ENCODE measurements around the gene DENND1A.

DENND1A gene

GRCh38 chr9:123389698-123390097, 540.2 kb downstream of the DENND1A start:
- DNase-seq (ENCODE audit: low spot score): no peak

- no peak for DNase-seq (ENCODE audit: low spot score)
Observed at GRCh38 chr9:123389070-123389469, 540.9 kb downstream of the DENND1A start.

GRCh38 chr9:123387686-123388085, 542.2 kb downstream of the DENND1A start:
- no peak for DNase-seq (ENCODE audit: low spot score)

GRCh38 chr9:123383512-123384170, 546.3 kb downstream of the DENND1A start:
- no peak for DNase-seq (ENCODE audit: low spot score)

- no peak for DNase-seq (ENCODE audit: low spot score)
Observed at GRCh38 chr9:123382653-123383511, 547.0 kb downstream of the DENND1A start.

- no peak for DNase-seq (ENCODE audit: low spot score)
Observed at GRCh38 chr9:123380852-123381705, 548.8 kb downstream of the DENND1A start.

GRCh38 chr9:123378956-123379660, 550.8 kb downstream of the DENND1A start:
- no peak for DNase-seq (ENCODE audit: low spot score)

GRCh38 chr9:123378025-123378424, 551.9 kb downstream of the DENND1A start:
- DNase-seq (ENCODE audit: low spot score): no peak

- no peak for DNase-seq (ENCODE audit: low spot score)
Observed at GRCh38 chr9:123377211-123377971, 552.5 kb downstream of the DENND1A start.

- DNase-seq (ENCODE audit: low spot score): no peak
Observed at GRCh38 chr9:123376218-123377071, 553.5 kb downstream of the DENND1A start.

GRCh38 chr9:123375469-123376132, 554.3 kb downstream of the DENND1A start:
- DNase-seq (ENCODE audit: low spot score): peak; percentile 94

- no peak for DNase-seq (ENCODE audit: low spot score)
Observed at GRCh38 chr9:123373946-123374345, 556.0 kb downstream of the DENND1A start.

GRCh38 chr9:123373447-123373923, 556.4 kb downstream of the DENND1A start:
- no peak for DNase-seq (ENCODE audit: low spot score)

- no peak for DNase-seq (ENCODE audit: low spot score)
Observed at GRCh38 chr9:123372766-123373446, 557.0 kb downstream of the DENND1A start.

- DNase-seq (ENCODE audit: low spot score): no peak
Observed at GRCh38 chr9:123371805-123372590, 557.9 kb downstream of the DENND1A start.

GRCh38 chr9:123371228-123371584, 558.7 kb downstream of the DENND1A start:
- DNase-seq (ENCODE audit: low spot score): no peak

GRCh38 chr9:123370526-123371227, 559.2 kb downstream of the DENND1A start:
- DNase-seq (ENCODE audit: low spot score): no peak
